ENCODE results near the gene CHP2.

DNA sequence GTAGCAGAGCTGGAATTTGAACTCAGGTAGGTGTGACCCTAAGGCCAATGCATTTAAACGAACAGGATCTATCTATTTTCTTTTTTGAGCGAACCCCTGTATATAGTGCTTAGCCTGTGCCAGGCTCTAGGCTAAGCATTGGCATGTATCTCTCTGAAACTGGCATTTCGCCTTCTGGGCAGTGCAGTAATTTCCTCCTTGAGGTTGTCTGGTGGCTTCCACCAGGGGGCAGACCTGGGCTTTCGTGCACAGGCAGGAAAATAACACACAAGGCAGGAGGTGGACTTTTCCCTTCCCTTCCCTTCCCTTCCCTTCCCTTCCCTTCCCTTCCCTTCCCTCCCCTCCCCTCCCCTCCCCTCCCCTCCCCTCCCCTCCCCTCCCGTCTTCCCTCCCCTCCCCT lies 46.6 kb downstream of the CHP2 start:
- TF ChIP-seq, protein P1, sequence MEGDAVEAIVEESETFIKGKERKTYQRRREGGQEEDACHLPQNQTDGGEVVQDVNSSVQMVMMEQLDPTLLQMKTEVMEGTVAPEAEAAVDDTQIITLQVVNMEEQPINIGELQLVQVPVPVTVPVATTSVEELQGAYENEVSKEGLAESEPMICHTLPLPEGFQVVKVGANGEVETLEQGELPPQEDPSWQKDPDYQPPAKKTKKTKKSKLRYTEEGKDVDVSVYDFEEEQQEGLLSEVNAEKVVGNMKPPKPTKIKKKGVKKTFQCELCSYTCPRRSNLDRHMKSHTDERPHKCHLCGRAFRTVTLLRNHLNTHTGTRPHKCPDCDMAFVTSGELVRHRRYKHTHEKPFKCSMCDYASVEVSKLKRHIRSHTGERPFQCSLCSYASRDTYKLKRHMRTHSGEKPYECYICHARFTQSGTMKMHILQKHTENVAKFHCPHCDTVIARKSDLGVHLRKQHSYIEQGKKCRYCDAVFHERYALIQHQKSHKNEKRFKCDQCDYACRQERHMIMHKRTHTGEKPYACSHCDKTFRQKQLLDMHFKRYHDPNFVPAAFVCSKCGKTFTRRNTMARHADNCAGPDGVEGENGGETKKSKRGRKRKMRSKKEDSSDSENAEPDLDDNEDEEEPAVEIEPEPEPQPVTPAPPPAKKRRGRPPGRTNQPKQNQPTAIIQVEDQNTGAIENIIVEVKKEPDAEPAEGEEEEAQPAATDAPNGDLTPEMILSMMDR (IDR thresholded peaks at IDR 0.05; ENCODE audit: insufficient read depth, low read depth, low read length), result peak; percentile 44
- TF ChIP-seq EZH2 (IDR thresholded peaks at IDR 0.05; ENCODE audit: insufficient read depth, low read length), result no peak
